ENCODE measurements around the gene ARHGAP22. TPM values are rescaled to one million over a fixed set of nuclear protein-coding genes. Genes with fewer than 3 reads are reported as not detected.
A peak's percentile ranks its signal among the peaks of the same experiment; 100 is the strongest.

Gene ARHGAP22
- total and polyA plus RNA-seq, 7 experiments from 2014 or later = 0.37 to 2.9 (median 1.1) TPM; not detected in 3

DNA sequence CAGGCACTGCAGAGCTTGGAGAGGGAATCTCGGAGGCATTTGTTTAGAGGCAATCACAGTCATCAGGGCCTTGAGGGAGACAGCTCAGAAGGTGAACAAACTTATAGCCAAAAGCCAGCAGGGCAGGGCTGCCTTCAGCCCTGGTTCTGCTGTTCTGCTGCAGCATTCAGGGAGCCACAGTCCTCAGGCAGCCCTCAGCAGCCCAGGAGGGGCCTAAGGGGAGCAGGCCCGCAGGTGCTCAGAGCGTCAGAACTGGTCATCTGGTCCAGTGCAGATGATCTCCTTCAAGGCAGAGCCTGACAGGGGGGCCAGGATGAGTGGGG lies 84.7 kb downstream of the ARHGAP22 start:
- H3K9me3 Mint-ChIP-seq = peaks cover 0 to 7% (median 2%) of the 10 kb centered on the region in 11 donors
- H3K4me3 ChIP-seq (ENCODE audit: low read length) = no peak overlapping the region
- no peak overlapping the region for H3K27ac Mint-ChIP-seq
- intact Hi-C loops (cut with micrococcal nuclease) = no loop called here
- ATAC-seq (no peak), DNase-seq (no peak)
- H3K36me3 ChIP-seq (ENCODE audit: control insufficient read depth in 2 of 3, insufficient read depth in 3 of 3, low read length in 3 of 3) = no peaks in the 10 kb centered on the region
- H3K4me1 ChIP-seq (ENCODE audit: control insufficient read depth in 2 of 2, insufficient read depth in 2 of 2, low read length in 2 of 2) = no peaks in the 10 kb centered on the region
- no peak overlapping the region for H3K4me3 Mint-ChIP-seq
- peaks cover 49 to 55% (median 52%) of the 10 kb centered on the region in 5 donors for H3K27me3 Mint-ChIP-seq
- H3K36me3 Mint-ChIP-seq = no peaks in the 10 kb centered on the region
- H3K9me3 ChIP-seq (ENCODE audit: control insufficient read depth in 2 of 3, low read length in 3 of 3) = no peaks in the 10 kb centered on the region
- ChIA-PET POLR2A (no interaction called here), CTCF (no interaction called here)
- H3K27ac ChIP-seq (ENCODE audit: low read depth, low read length) = no peak overlapping the region
- H3K4me1 Mint-ChIP-seq = peaks cover 2 to 11% (median 6%) of the 10 kb centered on the region in 7 donors
- H3K27me3 ChIP-seq (ENCODE audit: control insufficient read depth in 2 of 2, insufficient read depth in 2 of 2, low read length in 2 of 2) = no peaks in the 10 kb centered on the region

DNA sequence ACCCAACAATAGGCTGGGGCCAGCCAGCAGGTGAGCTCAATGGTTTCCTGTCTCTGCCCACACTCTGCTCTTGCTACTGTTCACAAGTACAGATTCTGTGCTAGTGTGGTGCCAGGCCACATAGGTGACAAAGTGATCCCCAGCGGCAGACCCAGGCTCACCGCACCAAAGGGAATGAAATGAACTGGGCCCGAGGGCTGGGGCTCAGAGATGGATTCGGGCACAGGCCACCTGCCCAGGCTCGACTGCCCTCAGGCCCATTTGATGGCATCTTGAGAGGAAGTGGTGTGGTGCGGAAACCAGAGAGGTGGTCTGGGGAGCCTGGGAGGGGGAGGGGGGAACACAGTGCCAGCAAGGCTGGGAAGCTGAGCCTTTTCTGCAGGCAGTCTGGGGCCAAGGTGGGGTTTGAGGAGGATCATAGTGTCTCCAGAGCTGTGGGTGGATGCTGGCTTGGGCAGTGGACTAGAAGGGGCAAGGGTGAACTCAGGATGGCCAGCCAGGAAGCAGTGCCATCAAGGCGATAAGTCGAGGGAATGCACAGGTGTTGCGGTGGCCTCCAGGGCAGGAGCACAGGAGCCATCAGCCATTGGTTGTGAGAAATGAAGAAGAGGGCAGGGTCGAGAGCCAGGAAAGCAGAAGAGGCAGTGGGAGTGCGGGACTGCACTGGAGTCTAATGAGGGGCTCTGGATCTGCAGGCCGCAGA lies 85.2 kb downstream of the ARHGAP22 start:
- Histone ChIP-seq H3K4me3 (ENCODE audit: low read length) (no peak overlapping the region), H3K36me3 (ENCODE audit: control insufficient read depth in 2 of 3, insufficient read depth in 3 of 3, low read length in 3 of 3) (no peaks in the 10 kb centered on the region), H3K27me3 (ENCODE audit: control insufficient read depth in 2 of 2, insufficient read depth in 2 of 2, low read length in 2 of 2) (no peaks in the 10 kb centered on the region), H3K4me1 (ENCODE audit: control insufficient read depth in 2 of 2, insufficient read depth in 2 of 2, low read length in 2 of 2) (no peaks in the 10 kb centered on the region), H3K27ac (ENCODE audit: low read depth, low read length) (no peak overlapping the region), H3K9me3 (ENCODE audit: control insufficient read depth in 2 of 3, low read length in 3 of 3) (no peaks in the 10 kb centered on the region)
- H3K4me3 Mint-ChIP-seq = no peak overlapping the region
- no peak overlapping the region for H3K27ac Mint-ChIP-seq
- peaks cover 0 to 12% (median 6%) of the 10 kb centered on the region in 11 donors for H3K9me3 Mint-ChIP-seq
- no peaks in the 10 kb centered on the region for H3K36me3 Mint-ChIP-seq
- ChIA-PET CTCF (no interaction called here), POLR2A (no interaction called here)
- peak in 1 of 9 donors; percentile 3 for DNase-seq
- intact Hi-C loops (cut with micrococcal nuclease) = no loop called here
- H3K4me1 Mint-ChIP-seq = peaks cover 2 to 9% (median 5%) of the 10 kb centered on the region in 7 donors
- H3K27me3 Mint-ChIP-seq = peaks cover 43 to 51% (median 46%) of the 10 kb centered on the region in 5 donors
- peak; percentile 19 for ATAC-seq

DNA sequence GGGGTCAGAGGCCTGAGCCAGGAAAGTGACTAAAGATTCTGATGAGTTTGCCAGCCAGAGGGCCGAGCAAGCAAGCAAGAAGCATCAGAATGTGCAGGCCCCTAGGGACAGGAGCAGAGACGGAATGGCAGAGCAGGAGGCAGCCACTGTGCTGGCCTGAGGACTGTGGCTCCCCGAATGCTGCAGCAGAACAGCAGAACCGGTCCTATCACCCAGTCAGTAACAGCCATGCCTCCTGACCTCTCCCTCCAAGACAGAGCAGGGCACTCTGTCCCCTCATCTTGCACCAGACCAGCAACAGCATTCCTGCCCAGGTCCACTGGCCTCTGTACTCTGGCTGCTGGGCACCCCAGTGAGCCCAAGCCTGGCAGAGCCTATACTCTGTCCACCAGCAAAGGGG lies 85.9 kb downstream of the ARHGAP22 start:
- peaks cover 0 to 18% (median 7%) of the 10 kb centered on the region in 11 donors for H3K9me3 Mint-ChIP-seq
- Histone ChIP-seq H3K4me3 (ENCODE audit: low read length) (no peak overlapping the region), H3K4me1 (ENCODE audit: control insufficient read depth in 2 of 2, insufficient read depth in 2 of 2, low read length in 2 of 2) (no peaks in the 10 kb centered on the region), H3K9me3 (ENCODE audit: control insufficient read depth in 2 of 3, low read length in 3 of 3) (peaks cover 0 to 4% (median 0%) of the 10 kb centered on the region in 3 experiments), H3K27me3 (ENCODE audit: control insufficient read depth in 2 of 2, insufficient read depth in 2 of 2, low read length in 2 of 2) (no peaks in the 10 kb centered on the region), H3K27ac (ENCODE audit: low read depth, low read length) (no peak overlapping the region), H3K36me3 (ENCODE audit: control insufficient read depth in 2 of 3, insufficient read depth in 3 of 3, low read length in 3 of 3) (no peaks in the 10 kb centered on the region)
- peaks cover 42 to 48% (median 46%) of the 10 kb centered on the region in 5 donors for H3K27me3 Mint-ChIP-seq
- POLR2A ChIA-PET = no interaction called here
- ATAC-seq (no peak), DNase-seq (no peak)
- H3K27ac Mint-ChIP-seq = peak overlapping the region in 1 of 9 donors; percentile 11
- no peak overlapping the region for H3K4me3 Mint-ChIP-seq
- H3K4me1 Mint-ChIP-seq = peaks cover 2 to 7% (median 4%) of the 10 kb centered on the region in 7 donors
- intact Hi-C loops (cut with micrococcal nuclease) = no loop called here
- H3K36me3 Mint-ChIP-seq = peaks cover 0 to 2% (median 0%) of the 10 kb centered on the region in 5 donors
- CTCF ChIA-PET = no interaction called here

DNA sequence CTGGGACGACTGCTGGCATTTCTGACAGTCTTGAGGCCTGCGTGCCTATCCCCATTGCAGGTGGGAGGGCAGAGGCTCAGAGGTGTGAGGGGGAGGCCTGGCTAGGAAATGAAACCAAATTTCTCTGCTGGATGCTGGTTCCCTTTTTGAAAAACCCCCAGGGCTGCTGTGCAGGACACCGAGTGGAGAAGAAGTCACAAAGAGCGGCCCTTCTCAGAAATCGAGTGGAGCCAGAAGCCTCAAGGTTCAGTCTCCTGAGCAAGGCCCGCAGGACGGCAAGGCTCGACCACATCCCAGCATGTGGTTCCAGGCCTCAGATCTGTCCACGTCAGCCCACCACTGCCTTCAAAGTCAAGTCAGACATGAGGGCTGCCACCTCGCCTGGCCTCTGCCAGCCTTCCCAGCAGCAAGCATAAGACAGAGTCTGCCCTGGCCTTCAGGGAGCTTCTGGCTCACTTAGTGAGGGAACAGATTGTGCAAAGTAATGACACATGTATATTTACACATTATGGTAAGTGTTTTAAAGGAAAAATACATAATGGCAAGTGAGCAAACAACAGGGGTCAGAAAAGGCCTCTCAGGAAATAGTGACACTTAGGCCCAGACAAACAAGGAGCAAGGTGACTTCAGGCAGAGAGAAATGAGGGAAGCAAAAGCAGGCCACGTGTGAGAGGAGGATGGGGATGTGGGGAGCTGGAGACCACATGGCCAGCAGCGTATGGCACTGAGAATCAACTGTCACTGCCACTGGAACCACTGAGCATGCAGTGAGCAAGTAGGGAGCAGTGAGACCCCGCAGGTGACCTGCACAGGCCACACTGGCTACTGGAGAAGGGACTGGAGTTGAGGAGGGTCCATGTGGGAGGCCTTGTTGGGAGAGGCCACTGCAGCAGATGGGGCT lies 86.7 kb downstream of the ARHGAP22 start:
- no peak overlapping the region for H3K4me3 ChIP-seq (ENCODE audit: low read length)
- peaks cover 0 to 27% (median 11%) of the 10 kb centered on the region in 11 donors for H3K9me3 Mint-ChIP-seq
- ChIA-PET POLR2A (no interaction called here), CTCF (no interaction called here)
- DNase-seq (peak in 1 of 9 donors; percentile 20), ATAC-seq (peak; percentile 41)
- H3K36me3 ChIP-seq (ENCODE audit: control insufficient read depth in 2 of 3, insufficient read depth in 3 of 3, low read length in 3 of 3) = no peaks in the 10 kb centered on the region
- no peak overlapping the region for H3K4me3 Mint-ChIP-seq
- peaks cover 2 to 7% (median 4%) of the 10 kb centered on the region in 7 donors for H3K4me1 Mint-ChIP-seq
- H3K9me3 ChIP-seq (ENCODE audit: control insufficient read depth in 2 of 3, low read length in 3 of 3) = peaks cover 0 to 9% (median 0%) of the 10 kb centered on the region in 3 experiments
- intact Hi-C loops (cut with micrococcal nuclease) = no loop called here
- peaks cover 41 to 48% (median 47%) of the 10 kb centered on the region in 5 donors for H3K27me3 Mint-ChIP-seq
- peak overlapping the region in 1 of 9 donors; percentile 43 for H3K27ac Mint-ChIP-seq
- no peaks in the 10 kb centered on the region for H3K27me3 ChIP-seq (ENCODE audit: control insufficient read depth in 2 of 2, insufficient read depth in 2 of 2, low read length in 2 of 2)
- H3K4me1 ChIP-seq (ENCODE audit: control insufficient read depth in 2 of 2, insufficient read depth in 2 of 2, low read length in 2 of 2) = no peaks in the 10 kb centered on the region
- H3K27ac ChIP-seq (ENCODE audit: low read depth, low read length) = no peak overlapping the region
- peaks cover 0 to 4% (median 0%) of the 10 kb centered on the region in 5 donors for H3K36me3 Mint-ChIP-seq

DNA sequence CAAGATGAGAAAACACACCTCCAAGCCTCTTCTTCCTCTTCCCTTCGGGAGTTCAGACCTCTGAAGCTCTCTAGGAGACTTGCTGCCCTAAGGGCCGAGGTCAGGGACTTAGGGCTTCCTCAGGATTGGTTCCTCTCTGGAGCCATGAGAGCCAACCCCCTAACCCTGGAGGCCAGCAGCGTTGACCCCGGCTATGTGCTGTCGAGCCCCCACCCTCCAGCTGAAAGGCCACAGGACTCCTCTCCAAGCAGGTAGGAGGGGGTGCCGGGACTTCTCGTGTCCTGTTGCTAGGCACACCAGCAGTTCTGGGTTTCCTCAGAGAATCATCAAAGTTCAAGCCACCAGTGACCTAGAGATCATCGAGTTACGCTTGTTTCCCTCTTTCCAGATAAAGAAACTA lies 87.4 kb downstream of the ARHGAP22 start:
- Mint-ChIP-seq H3K9me3 (peaks cover 0 to 32% (median 11%) of the 10 kb centered on the region in 11 donors), H3K36me3 (peaks cover 0 to 4% (median 0%) of the 10 kb centered on the region in 5 donors), H3K27me3 (peaks cover 35 to 44% (median 41%) of the 10 kb centered on the region in 5 donors), H3K4me1 (peaks cover 0 to 7% (median 2%) of the 10 kb centered on the region in 7 donors), H3K4me3 (no peak overlapping the region), H3K27ac (no peak overlapping the region)
- Histone ChIP-seq H3K4me1 (ENCODE audit: control insufficient read depth in 2 of 2, insufficient read depth in 2 of 2, low read length in 2 of 2) (no peaks in the 10 kb centered on the region), H3K4me3 (ENCODE audit: low read length) (no peak overlapping the region), H3K9me3 (ENCODE audit: control insufficient read depth in 2 of 3, low read length in 3 of 3) (peaks cover 0 to 11% (median 0%) of the 10 kb centered on the region in 3 experiments), H3K27ac (ENCODE audit: low read depth, low read length) (no peak overlapping the region), H3K36me3 (ENCODE audit: control insufficient read depth in 2 of 3, insufficient read depth in 3 of 3, low read length in 3 of 3) (no peaks in the 10 kb centered on the region), H3K27me3 (ENCODE audit: control insufficient read depth in 2 of 2, insufficient read depth in 2 of 2, low read length in 2 of 2) (no peaks in the 10 kb centered on the region)
- ChIA-PET POLR2A (no interaction called here), CTCF (no interaction called here)
- ATAC-seq = no peak
- peak in 1 of 9 donors; percentile 3 for DNase-seq
- intact Hi-C loops (cut with micrococcal nuclease) = no loop called here

DNA sequence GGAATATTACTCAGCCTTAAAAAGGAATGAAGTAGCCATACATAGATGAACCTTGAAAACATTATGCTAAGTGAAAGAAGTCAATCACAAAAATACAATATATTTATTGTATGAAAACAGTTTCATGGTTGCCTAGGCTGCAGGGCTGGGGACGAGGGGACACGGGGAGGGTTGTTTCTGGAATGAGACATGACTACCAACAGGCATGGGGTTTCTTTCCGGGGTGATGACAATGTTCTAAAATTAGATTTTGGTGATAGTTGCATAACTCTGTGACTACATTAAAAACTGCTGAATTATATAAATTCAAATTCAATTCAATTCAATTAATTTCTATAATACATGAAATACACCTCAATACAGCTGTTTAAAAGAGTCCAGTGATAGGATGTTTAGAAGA lies 88.0 kb downstream of the ARHGAP22 start:
- Mint-ChIP-seq H3K4me1 (peaks cover 0 to 7% (median 2%) of the 10 kb centered on the region in 7 donors), H3K27ac (no peak overlapping the region), H3K36me3 (peaks cover 0 to 4% (median 0%) of the 10 kb centered on the region in 5 donors), H3K4me3 (no peak overlapping the region), H3K27me3 (peaks cover 31 to 44% (median 40%) of the 10 kb centered on the region in 5 donors), H3K9me3 (peaks cover 0 to 32% (median 11%) of the 10 kb centered on the region in 11 donors)
- Histone ChIP-seq H3K36me3 (ENCODE audit: control insufficient read depth in 2 of 3, insufficient read depth in 3 of 3, low read length in 3 of 3) (no peaks in the 10 kb centered on the region), H3K4me3 (ENCODE audit: low read length) (no peak overlapping the region), H3K27ac (ENCODE audit: low read depth, low read length) (no peak overlapping the region), H3K27me3 (ENCODE audit: control insufficient read depth in 2 of 2, insufficient read depth in 2 of 2, low read length in 2 of 2) (no peaks in the 10 kb centered on the region), H3K4me1 (ENCODE audit: control insufficient read depth in 2 of 2, insufficient read depth in 2 of 2, low read length in 2 of 2) (no peaks in the 10 kb centered on the region), H3K9me3 (ENCODE audit: control insufficient read depth in 2 of 3, low read length in 3 of 3) (peaks cover 0 to 11% (median 0%) of the 10 kb centered on the region in 3 experiments)
- ATAC-seq = no peak
- intact Hi-C loops (cut with micrococcal nuclease) = no loop called here
- ChIA-PET CTCF (no interaction called here), POLR2A (no interaction called here)
- no peak for DNase-seq
